ENCODE results near the gene SEMA6C.
"Not testable (repeated sequence)": the region's sequence is repeated elsewhere in the genome, so short reads cannot be mapped to it uniquely, and the experiment has no call there.

The SEMA6C gene, protein sequence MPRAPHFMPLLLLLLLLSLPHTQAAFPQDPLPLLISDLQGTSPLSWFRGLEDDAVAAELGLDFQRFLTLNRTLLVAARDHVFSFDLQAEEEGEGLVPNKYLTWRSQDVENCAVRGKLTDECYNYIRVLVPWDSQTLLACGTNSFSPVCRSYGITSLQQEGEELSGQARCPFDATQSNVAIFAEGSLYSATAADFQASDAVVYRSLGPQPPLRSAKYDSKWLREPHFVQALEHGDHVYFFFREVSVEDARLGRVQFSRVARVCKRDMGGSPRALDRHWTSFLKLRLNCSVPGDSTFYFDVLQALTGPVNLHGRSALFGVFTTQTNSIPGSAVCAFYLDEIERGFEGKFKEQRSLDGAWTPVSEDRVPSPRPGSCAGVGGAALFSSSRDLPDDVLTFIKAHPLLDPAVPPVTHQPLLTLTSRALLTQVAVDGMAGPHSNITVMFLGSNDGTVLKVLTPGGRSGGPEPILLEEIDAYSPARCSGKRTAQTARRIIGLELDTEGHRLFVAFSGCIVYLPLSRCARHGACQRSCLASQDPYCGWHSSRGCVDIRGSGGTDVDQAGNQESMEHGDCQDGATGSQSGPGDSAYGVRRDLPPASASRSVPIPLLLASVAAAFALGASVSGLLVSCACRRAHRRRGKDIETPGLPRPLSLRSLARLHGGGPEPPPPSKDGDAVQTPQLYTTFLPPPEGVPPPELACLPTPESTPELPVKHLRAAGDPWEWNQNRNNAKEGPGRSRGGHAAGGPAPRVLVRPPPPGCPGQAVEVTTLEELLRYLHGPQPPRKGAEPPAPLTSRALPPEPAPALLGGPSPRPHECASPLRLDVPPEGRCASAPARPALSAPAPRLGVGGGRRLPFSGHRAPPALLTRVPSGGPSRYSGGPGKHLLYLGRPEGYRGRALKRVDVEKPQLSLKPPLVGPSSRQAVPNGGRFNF

GRCh38 chr1:151146412-151147131, at the start of gene SEMA6C:
Gene SEMA6C, minus strand, starts transcription at chr1:151146631. Its CDS starts 4,010 bp downstream, at chr1:151142621.
- peak; percentile 73 for DNase-seq

GRCh38 chr1:151194894-151195594, 48.6 kb upstream of the SEMA6C start:
- not testable (repeated sequence) for DNase-seq

DNA sequence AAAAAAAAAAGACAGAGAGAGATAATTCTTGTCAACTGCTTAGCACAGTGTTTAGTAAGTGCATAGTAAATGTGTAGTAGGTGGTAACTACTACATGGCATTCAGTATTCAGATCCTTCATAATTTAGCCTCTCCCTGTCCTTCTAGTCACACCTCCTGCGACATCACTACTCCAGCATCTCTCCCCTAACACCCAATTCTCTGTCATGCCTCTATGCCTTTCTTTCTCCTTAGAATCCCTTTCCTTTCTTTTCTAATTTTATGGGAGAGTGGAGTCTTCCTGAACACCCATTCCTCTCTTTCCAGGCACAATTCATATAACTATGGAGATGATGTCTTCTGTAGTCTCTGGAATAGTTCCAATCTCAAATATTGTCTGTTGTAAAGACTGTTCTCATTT, 47.4 kb upstream of the SEMA6C start:
- DNase-seq = no peak

DNA sequence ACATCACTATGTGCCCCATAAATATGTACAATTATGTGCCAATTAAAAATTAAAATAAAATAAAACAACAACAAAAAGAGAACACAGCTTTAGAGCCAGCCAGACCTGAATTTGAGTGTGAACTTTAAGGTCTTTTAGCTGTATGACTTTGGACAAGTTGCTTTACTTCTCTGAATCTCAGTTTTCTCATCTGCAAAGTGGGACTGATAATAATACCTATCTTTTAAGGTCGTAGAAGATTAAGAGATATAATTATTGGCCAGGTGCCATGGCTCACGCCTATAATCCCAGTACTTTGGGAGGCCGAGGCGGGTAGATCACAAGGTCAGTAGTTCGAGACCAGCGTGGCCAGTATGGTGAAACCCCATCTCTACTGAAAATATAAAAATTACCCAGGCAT, 46.9 kb upstream of the SEMA6C start:
- no peak for DNase-seq

DNA sequence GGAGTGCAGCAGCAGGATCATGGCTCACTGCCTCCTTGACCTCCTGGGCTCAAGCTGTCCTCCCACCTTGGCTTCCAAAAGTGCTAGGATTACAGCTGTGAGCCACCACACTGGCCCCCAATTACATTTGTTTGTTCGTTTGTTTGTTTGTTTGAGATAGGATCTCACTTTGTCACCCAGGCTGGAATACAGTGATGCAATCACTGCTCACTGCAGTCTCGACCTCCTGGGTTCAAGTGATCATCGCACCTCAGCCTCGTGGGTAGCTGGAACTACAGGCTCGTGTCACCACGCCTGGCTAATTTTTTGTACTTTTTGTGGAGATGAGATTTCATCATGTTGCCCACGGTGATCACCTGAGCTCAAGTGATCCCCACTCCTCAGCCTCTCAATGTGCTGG, 45.6 kb upstream of the SEMA6C start:
- DNase-seq = no peak

DNA sequence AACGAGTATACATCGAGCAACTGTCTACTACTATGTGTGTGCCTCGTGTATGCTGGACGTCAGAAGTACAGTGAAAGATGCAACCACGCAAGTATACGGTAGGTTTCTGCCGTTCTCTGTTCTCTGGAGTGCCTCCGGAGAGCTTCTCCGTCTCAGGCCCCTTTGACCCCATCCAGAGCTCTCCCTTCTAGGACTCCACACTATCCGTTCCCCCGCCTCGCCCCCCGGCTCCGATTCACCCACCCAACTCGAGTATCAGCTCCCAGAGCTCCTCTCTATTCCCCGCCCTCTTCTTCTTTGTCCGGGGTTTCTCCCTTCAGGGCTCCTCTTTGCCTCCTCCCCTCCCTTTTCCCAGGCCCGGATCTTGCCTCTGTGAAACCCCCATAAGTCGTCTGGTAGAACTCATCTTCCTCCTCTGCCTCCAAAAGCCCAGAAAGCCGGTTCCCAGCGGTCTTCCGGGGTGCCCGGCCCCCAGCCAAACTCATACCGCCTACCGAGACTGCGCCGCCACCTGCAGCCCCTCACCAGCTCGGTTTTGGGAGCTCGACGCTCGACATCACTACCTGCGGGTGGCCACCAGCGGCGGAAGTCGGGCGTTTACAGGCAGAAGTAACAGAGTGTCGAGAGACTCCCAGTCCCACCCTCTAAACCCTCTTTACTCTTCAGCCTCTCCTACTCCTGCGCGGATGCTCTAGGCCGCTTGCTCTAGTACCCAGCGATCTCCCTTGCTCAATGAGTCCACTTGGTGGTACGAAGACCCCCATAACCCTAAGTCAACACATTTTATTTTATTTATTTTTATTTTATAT, 43.4 kb upstream of the SEMA6C start, which contains the start of gene VPS72:
Gene VPS72, minus strand, starts transcription at position 561 of the 809 bp plus-strand sequence. Its CDS starts 76 bp downstream, at position 485.
- DNase-seq = peak; percentile 87

DNA sequence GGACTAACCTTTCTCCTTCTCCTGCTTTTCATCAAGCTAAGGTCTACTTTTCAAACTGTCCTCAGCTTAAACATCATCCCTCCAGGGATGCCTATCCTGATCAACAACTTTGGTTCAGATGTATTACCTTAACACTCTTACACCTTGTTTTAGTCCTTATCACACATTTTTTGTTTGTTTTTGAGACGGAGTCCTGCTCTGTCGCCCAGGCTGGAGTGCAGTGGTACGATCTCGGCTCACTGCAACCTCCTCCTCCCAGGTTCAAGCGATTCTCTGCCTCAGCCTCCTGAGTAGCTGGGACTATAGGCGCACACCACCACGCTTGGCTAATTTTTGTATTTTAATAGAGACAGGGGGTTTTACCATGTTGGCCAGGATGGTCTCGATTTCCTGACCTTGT, 42.2 kb upstream of the SEMA6C start:
- not testable (repeated sequence) for DNase-seq

DNA sequence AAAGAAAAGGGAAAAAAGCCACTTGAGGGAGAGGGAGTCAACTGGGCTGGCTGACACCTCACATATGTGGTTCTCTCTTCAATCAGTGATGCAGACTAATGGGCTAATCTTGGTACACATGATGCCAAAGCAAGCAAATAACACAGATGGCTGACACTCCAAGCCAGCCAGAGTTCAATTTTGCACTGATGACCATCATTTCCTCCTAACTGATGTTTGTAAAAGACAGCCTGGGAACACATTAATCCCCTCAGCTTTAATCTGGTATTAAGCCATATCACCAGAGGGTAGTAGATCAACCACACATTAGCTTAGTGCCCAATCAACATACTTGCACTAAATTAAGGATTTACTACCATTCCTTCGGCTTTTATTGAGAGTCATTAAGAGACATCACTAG, 40.8 kb upstream of the SEMA6C start:
- peak; percentile 3 for DNase-seq

DNA sequence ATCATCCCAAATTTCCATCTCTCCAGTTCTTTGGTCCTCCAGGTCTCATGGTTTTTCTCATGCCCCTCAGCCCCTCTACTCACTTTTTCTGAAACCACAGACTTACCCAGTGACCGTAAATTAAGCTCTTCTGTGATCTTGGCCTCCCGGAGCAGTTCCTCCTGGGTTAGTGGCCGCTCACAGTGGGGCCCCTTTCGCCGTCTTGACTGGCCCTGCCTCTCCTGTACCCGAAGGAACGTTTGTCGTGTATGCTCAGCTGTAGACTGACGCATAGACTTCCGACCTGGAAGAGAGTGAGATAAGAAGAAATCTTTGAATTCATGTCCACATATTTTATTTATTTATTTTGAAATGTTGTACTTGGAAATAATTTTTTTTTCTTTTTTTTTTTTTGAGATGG, 37.8 kb upstream of the SEMA6C start:
- DNase-seq = no peak

- DNase-seq = no peak
Measured at GRCh38 chr1:151176514-151177045, 30.1 kb upstream of the SEMA6C start.

GRCh38 chr1:151175863-151176262, 29.4 kb upstream of the SEMA6C start, which contains the start of gene TMOD4:
Gene TMOD4, minus strand, starts transcription at chr1:151175981. Its CDS starts 1,106 bp downstream, at chr1:151174875.
- DNase-seq = no peak

- no peak for DNase-seq
Measured at GRCh38 chr1:151175041-151175741, 28.8 kb upstream of the SEMA6C start.

DNA sequence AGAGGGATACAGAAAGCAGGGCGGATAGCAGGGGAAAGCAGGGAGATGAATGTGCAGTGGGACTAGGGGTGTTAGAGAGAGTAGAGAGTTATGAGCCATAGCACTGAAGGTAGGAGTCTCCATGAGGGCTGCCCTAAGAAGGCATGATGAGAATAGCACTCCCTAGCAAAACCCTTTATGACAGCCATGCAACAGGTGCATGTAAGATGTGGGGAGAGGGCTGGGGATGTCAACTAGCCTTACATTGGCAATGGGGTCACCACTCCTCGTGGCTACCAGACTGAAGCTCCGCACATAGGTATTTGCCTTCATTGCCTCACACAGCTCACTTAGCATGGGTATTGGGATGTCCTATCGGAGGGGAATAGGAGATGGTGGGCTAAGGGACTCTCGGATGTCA, 24.8 kb upstream of the SEMA6C start:
- no peak for DNase-seq

DNA sequence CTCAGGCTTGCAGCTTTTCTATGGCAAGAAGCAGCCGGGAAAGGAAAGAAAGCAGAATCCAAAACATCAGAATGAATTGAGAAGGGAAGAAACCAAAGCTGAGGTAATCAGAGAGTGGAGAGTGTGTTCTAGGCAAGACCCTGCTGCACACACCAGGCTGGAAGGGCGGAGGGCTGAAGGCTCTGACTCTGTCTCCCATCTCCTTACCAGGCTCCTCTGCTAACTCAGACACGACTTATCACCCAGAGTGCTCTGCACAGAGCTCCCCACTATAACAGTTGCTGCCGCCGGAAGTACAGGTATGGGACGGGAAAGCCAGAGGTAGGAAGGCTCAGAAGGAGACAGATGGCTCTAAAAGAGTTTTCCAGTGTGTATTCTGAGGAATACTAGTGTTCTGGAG, 20.7 kb upstream of the SEMA6C start:
- no peak for DNase-seq

DNA sequence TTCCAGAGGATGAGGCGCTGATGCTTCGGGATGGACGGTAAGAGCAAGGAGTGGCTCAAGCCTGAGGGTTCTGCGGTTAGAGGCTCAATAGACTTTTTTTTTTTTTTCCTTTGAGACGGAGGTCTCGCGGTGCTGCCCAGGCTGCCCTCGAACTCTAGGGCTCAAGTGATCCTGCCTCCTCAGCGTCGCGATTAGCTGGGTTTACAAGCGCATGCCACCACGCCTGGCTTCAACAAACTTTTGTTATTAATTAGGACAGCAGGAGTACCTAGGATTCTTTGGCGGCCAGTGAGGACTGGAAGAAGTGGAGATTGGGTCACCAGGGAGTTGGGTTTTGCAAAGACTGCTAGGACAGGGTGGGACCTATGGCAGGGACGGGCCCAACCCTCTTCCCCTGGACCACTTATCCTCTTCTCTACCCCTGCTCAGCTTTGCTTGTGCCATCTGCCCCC, 20.1 kb upstream of the SEMA6C start:
- DNase-seq = no peak

DNA sequence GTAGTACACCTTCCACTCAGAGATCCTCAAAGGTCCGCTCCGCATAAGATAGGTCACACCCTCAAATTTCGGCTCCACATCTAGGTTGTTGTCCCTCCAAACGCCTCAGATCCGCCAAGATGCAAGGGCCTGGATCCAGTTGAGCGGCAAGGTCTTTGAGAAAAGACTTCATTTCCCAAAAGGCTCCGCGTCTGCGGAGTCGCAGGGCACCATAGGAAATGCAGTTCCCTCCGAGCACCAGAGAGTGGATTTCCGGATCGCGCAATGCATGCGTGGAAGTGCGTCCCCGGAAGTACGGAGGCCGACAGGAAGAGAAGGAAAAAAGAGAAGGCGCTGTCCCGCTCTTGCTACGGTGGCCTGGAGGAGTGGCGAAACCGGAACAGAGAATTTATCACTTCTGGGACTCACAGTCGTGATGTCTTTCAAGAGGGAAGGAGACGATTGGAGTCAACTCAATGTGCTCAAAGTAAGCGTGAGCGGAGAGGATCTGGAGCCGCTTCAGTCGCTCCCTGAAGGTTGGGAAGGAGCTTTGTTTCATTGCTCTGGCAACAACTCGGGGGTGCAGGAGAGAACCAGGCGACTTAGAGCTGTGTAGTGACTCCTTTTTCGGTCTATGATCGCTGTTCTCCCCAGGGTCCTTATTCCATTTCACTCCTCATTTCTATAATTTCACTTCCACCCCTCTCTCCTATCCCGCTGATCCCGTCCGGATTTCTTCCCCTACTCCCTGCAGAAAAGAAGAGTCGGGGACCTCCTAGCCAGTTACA, 19.5 kb upstream of the SEMA6C start, which contains the start of the genes LYSMD1 and SCNM1:
Gene LYSMD1, minus strand, starts transcription at position 165 of the 767 bp plus-strand sequence. CDS start 644 bp downstream, outside the sequence.
Gene SCNM1, plus strand, starts transcription at position 407 of the 767 bp plus-strand sequence. Its CDS starts 9 bp downstream, at position 416.
- peak; percentile 98 for DNase-seq

DNA sequence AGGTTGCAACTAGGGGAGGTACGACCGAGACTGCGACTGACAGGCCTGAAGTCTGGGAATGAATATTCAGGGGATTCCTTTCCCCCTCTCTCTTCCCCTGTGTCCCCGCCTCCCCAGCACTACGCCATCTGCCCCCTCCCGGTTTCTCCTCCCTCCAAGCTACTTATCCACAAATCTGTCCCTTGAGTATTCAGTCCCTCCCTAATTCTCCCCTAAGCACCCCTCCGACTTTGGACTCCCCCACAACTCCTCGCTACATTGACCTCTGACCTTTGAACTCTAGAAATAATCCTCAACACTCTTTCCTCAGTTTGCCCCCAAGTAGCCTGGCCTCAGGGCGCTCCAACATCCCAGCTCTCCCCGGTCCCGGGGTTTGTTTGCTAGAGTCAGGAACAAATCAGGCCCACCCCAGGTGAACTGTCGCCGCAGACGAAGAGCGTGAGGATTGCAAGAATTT, 18.9 kb upstream of the SEMA6C start:
- DNase-seq = peak; percentile 62

GRCh38 chr1:151164732-151165280, 18.4 kb upstream of the SEMA6C start:
- no peak for DNase-seq

DNA sequence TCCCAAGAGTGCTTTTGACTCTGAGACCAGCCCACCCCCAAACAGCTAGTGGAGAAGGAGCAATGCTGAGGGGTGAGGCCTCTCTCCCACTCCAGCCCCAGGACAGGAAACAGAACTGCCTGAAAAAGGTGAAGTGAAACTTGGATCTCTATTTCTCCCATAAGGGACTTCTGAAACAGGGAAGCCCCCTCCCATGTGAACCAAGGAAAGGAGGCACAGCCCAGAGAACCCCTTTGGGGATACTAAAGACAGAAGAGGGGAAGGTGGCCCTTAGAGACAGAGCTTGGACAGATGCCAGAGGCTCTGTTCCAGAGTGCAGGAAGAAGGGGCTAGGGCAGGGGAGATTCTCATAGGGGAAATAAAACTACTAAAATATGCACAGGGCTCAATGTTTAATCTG, 12.9 kb upstream of the SEMA6C start:
- no peak for DNase-seq
